GOT3 (cell line): ENCODE measurements around the gene RARB.

Source experiments
- DNase-seq: peaks from one replicate; lab custom pipeline; 2025; ENCODE audit warnings: mixed read lengths; lab: John Stamatoyannopoulos, UW

The RARB gene

GRCh38 chr3:25554376-25554775 lies 126.3 kb downstream of the RARB start:
- no peak for DNase-seq

DNA sequence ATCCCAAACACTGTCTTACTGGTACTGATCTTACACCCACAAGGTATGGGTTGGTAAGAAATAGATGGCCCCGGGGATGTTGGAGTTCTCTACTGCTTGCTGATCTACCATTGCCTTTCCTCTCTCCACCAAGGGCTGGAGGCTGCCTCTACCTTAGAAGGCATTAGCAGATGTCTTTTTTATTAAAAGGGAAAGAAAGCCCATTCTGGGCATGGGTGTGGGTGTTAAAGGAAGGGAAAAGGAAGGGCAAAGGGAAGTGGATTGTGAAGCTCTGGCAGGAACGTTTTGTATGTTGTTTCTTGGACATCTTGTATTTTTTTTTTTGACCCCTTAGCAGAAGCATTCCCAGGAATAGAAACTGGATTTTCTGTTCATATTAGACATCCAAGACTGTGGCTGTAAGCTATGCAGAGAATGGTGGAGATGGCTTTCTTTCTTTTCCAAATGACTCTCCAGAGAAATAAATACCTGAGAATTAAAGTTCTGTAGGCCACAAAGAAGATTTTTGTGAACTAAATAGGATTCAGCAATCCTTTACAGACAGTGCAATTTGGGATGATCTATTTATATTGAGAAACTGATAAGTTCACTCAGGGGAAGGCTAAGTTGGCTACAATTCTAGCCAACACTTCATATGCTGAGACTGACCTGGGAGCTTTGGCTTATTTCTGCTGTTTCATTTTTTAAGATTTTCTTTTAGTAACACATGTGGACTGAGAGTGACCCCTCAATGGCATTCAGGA lies 127.8 kb downstream of the RARB start:
- DNase-seq, result no peak

- DNase-seq, result no peak
Measured at GRCh38 chr3:25556447-25556846, 128.4 kb downstream of the RARB start.

- DNase-seq, result no peak
Measured at GRCh38 chr3:25557694-25558093, 129.6 kb downstream of the RARB start.

- no peak for DNase-seq
Measured at GRCh38 chr3:25558121-25558520, 130.1 kb downstream of the RARB start.

DNA sequence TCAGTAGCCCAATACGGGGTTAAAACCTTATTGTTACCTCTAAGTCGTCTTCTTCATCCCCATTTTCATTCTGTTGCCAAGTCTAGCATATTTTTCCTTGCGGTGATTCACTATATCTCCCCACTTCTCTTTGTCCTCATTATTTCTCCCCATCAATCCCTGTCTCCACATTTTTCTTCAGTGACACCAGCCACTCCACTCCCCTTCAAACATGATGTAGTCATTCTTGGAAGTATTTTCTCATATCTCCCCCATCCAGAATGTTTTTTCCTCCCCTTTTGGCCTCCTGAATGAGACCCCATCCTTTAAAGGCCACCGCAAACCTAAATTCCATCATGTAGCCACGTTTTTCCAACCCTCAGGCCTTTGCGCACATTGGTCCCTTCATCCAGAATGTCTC lies 130.7 kb downstream of the RARB start:
- DNase-seq, result no peak

GRCh38 chr3:25563601-25564000 lies 135.5 kb downstream of the RARB start:
- no peak for DNase-seq

- DNase-seq, result no peak
Measured at GRCh38 chr3:25564075-25564474, 136.0 kb downstream of the RARB start.

- no peak for DNase-seq
Measured at GRCh38 chr3:25565807-25566206, 137.7 kb downstream of the RARB start.

DNA sequence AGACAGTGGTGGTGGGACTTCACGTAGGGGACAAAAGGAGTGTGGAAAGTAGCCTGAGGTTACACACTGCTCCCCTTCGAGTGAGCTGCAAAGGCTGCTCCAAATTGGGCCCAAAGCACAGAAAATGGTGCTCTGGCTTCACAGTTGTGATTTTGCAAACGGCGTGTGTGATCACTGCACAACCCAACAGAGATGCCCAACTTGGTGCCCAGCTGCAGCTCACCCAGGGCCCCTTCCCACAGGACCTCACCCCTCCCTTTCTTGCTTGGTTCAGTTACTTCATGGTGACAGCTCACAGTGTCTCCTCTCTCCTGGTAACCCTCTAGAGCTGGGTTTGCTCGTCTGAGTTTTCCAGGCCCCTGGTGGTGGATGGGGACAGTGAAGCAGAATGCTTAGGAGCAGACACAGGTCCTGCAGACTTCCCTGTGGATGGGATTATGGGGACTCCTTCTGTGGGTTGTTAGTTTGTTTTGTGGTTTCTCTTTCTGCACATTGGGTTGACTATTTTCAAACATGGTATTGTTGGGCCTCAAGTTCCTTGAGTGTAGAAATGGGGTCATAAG lies 138.4 kb downstream of the RARB start:
- no peak for DNase-seq

GRCh38 chr3:25567388-25567787 lies 139.3 kb downstream of the RARB start:
- no peak for DNase-seq

DNA sequence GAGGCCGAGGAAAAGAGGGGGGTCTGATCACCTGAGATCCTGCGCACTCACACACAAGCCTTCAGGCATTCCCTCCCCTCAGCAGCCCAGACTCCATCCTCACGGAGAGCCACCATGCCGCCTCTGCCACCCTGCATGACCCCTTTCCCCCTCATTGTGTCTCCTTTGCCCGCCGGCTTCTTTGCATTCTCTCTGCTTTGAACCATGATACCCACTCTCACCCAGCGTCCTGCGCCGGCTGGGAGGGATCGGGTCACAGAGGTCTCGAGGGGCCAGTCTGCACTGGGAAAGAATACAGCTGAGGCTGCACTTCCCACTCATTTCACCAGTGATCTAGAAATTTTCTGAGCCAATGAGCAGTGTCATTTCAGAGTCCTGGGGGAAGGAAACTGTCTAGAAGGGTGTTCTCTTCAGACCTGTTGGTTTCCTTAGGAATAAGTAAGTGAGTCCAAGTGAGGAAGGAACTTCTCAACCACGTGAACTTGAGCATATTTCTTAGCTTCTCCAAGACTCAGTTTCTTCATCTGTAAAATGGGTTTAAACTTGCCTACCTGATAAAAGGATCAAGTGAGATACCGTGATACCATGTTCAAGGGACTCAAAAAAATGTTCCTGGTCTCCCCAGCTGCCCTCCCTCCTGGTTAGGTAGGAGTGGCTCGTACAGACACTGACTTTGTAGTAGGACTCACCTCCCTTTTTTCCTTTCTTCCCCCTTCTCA lies 139.9 kb downstream of the RARB start:
- DNase-seq, result no peak

DNA sequence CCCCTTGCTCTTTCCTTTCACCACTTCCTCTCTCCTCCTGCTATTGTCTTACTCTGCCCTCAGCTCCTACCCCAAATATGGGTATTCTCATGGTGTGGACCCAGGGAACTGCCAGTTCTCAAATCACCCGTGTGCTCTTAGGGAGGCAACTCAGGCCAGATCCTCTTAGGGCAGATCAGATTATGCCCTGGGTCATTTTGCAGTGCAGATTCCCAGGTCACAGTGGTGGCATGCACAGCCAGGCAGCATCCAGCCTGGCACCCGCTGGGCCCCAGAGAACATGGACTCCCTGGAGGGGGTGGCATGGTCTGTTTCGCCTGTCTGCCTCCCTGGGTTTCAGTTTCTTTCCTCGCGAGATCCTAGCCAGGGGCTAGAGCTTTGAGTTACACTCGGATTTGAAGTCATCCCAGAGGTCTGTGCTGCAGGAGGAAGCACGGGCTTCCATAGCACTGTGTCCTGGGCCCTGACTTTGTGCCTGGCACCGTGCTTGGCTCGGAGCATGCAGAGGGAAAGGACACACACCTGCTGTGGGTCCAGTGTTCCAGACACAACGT lies 140.5 kb downstream of the RARB start:
- DNase-seq, result no peak

DNA sequence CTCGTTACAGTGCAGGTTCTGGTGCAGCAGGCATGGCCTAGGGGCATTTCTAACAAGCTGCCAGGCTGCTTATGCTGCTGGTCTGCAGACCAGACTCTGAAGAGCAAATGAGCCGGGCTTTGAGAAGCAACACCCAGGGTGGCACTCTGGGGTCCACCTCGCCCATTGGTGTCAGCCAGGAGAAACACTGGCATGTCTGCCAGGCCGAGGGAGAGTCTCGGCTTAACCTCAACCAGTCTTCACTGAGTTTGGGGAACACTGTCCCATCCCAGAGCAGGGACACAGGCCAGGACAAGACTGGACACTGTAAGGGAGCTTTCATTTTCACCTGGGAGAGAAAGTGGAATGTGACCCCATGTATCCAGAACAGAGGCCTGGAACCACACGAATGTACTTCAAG lies 143.2 kb downstream of the RARB start:
- no peak for DNase-seq

DNA sequence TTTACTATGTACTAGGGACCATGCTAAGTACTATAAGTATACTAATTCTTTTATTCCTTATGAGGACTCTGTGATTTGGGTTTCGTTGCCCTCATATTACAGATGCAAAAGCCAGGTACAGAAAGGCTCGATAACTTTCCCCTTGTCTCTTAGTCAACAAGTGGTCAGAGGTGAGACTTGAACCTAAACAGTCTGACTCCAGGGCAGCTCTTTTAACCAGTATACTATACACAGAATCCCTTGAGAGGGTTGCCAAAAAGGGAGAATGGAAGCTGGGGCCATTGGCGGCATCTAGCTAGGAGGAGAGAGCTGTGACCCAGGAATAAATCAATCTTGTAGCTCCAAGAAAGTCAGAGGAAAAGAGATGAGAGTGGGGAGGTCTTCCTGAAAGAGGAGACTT lies 144.3 kb downstream of the RARB start:
- DNase-seq, result no peak

- no peak for DNase-seq
Measured at GRCh38 chr3:25572919-25573385, 144.9 kb downstream of the RARB start.

DNA sequence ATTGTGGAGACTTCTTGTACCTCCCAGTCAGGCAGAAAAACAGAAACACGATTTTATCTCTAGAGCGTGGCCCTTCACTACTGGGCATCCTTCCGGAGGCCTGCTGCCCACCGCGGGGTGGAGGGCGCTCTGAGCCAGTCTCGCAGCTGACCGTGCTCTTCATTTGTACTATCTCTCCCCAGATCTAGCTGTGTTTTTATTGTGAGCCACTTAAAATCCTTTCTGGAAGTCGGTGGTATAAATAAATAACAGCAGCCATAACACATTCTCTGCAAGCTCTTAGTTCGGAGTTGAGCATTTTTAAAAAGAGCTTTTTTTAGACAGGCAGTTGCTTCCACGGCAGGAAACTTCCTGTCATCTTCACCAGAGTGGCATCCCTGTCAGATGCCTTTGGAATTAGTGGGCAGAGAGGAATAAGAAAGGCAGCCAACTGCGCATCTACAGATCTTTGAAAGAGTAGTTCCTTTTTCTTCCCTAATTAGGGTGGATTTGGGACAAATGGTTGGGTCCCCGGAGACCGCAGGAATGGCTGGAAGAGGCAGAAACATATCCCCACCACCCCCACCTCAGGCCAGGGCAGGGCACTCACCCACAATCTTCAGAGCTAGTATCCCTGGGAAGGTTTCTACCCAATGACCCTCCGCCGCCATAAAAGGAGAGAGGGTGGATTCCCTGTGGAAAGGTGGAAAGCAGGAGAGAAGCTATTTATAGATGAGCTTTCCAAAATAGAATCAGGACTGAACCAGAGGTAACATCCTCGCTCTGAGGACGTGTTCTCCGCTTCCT lies 145.5 kb downstream of the RARB start:
- no peak for DNase-seq

GRCh38 chr3:25574172-25574765 lies 146.2 kb downstream of the RARB start:
- DNase-seq, result no peak

GRCh38 chr3:25575001-25575400 lies 146.9 kb downstream of the RARB start:
- no peak for DNase-seq

DNA sequence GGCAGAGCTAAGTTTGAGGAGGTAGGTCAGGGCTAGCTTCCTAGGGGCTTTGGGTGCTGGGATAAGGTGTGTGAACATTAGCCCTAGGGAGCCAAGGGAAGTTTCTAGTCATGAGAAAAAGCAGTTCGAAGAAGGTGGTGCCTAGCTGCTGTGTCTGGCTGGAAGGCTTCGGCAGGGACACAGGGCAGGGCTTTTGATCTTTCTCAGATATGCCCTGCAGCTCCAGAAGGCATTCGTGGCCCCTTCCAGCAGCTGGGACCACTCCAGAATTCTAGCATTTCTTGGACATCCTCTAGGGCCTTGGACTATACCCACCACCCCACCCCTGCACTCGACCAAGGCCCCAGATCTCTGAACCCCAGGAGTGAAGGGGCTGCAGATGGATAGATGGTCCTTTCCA lies 148.1 kb downstream of the RARB start:
- DNase-seq, result no peak

DNA sequence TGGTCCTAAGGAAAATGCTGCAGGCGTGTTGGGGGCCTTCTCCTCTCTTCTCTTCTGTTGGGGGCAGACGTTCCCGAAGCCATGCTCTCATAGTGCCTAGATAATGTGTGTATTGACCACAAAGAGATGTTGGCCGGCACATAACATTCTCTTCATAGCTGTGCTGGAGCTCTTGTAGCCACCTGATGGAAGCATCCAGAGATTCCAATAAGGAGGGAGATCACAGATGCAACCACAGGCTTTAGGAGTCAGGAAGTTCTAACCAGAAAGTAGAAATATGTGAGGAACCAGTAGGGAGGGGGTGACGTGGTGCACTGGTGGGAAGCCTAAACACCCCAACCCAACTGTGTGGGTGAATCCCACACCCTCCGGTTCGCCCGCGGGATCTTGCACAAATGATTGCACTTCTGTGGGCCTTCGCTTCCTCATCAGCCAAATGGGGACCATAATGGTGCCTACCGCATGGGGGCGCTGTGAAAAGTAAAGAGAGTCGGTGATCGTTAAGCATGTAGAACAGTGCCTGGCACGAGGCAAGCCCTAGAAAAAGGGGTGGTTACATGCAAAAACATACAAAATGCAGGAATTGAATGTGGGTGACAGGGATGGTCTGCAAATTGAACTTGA lies 148.9 kb downstream of the RARB start:
- no peak for DNase-seq
